HepG2 (cell line): Measurements from ENCODE around the gene SERINC2. TPM values are rescaled to one million over a fixed set of nuclear protein-coding genes. Genes with fewer than 3 reads are reported as not detected.

Experiments
- CEBPB ChIP-seq: IDR thresholded peaks from 2 replicates; pipeline ENCODE4 v1.6.1; 2011; ENCODE audit warnings: low read depth, low read length, improper control_type of control experiment, borderline replicate concordance
- CHCHD3 ChIP-seq: sonication (generic); formaldehyde crosslinking; IDR thresholded peaks from 2 replicates; pipeline ENCODE4 v1.8.0; 2022; ENCODE audit warnings: mild to moderate bottlenecking, missing genetic modification reagents, moderate library complexity
- FLYWCH1 ChIP-seq: sonication (generic); formaldehyde crosslinking; IDR thresholded peaks from 2 replicates; pipeline ENCODE4 v1.8.1; 2023; ENCODE audit warnings: mild to moderate bottlenecking, missing genetic modification reagents
- HOXA7 ChIP-seq: sonication (generic); formaldehyde crosslinking; IDR thresholded peaks from 2 replicates; pipeline ENCODE4 v1.8.1; 2022; ENCODE audit warnings: mild to moderate bottlenecking, missing genetic modification reagents, moderate library complexity
- HOXA9 ChIP-seq: sonication (generic); formaldehyde crosslinking; IDR thresholded peaks from 2 replicates; pipeline ENCODE4 v1.8.1; 2022; ENCODE audit warnings: missing genetic modification reagents, mild to moderate bottlenecking, moderate library complexity, borderline replicate concordance
- JARID2 ChIP-seq: sonication (generic); formaldehyde crosslinking; IDR thresholded peaks from 2 replicates; pipeline ENCODE4 v1.8.1; 2023; ENCODE audit warnings: missing genetic modification reagents, inconsistent platforms; ENCODE audit not compliant: insufficient replicate concordance
- KLF15 ChIP-seq: sonication (generic); formaldehyde crosslinking; IDR thresholded peaks from 2 replicates; pipeline ENCODE4 v1.8.1; 2023; ENCODE audit warnings: borderline replicate concordance, mild to moderate bottlenecking, inconsistent platforms, missing genetic modification reagents, mixed read lengths
- MTA1 ChIP-seq: sonication (generic); formaldehyde crosslinking; IDR thresholded peaks from 2 replicates; pipeline ENCODE4 v1.4.0; 2020; ENCODE audit warnings: missing genetic modification reagents, mild to moderate bottlenecking, borderline replicate concordance
- MTA3 ChIP-seq: sonication (generic); formaldehyde crosslinking; IDR thresholded peaks from 2 replicates; pipeline ENCODE4 v1.4.0; 2020; ENCODE audit warnings: missing genetic modification reagents
- PAX8 ChIP-seq: sonication (generic); formaldehyde crosslinking; IDR thresholded peaks from 2 replicates; pipeline ENCODE4 v1.8.0; 2022; ENCODE audit warnings: mild to moderate bottlenecking, missing genetic modification reagents, borderline replicate concordance
- SIX1 ChIP-seq: sonication (generic); formaldehyde crosslinking; IDR thresholded peaks from 2 replicates; pipeline ENCODE4 v1.4.0; 2020; ENCODE audit warnings: missing genetic modification reagents, borderline replicate concordance
- SNRNP70 ChIP-seq: fragments of 200-400 bp; formaldehyde crosslinking; IDR thresholded peaks from 2 replicates; pipeline ENCODE4 v1.6.1; 2017; ENCODE audit warnings: mild to moderate bottlenecking, low read depth, low read length, moderate library complexity
- SP5 ChIP-seq: IDR thresholded peaks from 2 replicates; pipeline ENCODE4 v1.6.1; 2016; ENCODE audit warnings: low read depth, borderline replicate concordance
- ZNF12 ChIP-seq: sonication (generic); formaldehyde crosslinking; IDR thresholded peaks from 2 replicates; pipeline ENCODE4 v1.5.0; 2020; ENCODE audit warnings: missing genetic modification reagents
- ZNF224 ChIP-seq: sonication (generic); formaldehyde crosslinking; IDR thresholded peaks from 2 replicates; pipeline ENCODE4 v1.5.0; 2020; ENCODE audit warnings: mild to moderate bottlenecking, missing genetic modification reagents
- ZNF615 ChIP-seq: sonication (generic); formaldehyde crosslinking; IDR thresholded peaks from 2 replicates; pipeline ENCODE4 v1.5.0; 2020; ENCODE audit warnings: mild to moderate bottlenecking, missing genetic modification reagents, borderline replicate concordance
- ZNF781 ChIP-seq: sonication (generic); formaldehyde crosslinking; IDR thresholded peaks from 2 replicates; pipeline ENCODE4 v1.5.1; 2020; ENCODE audit warnings: borderline replicate concordance, mild to moderate bottlenecking, missing genetic modification reagents; ENCODE audit errors: not compliant biosample characterization
- polyA plus RNA-seq, 8 experiments: library from polyadenylated mRNA; depleted of rRNA in 3 of 8; stranded (reverse) in 7 of 8; unstranded in 1 of 8; fragments of >200 nt; fragmentation: Illumina TruSeq in 4 of 8; extraction: Trizol in 4 of 8; gene quantifications; 2 replicates each; pipeline versions ENCODE4 v1.2.1 to v1.2.3, GENCODE V29; 2011 to 2016; ENCODE audit warnings: low read depth in 4 of 8, missing spikeins in 1 of 8, mixed read lengths in 1 of 8; ENCODE audit not compliant: insufficient read depth in 1 of 8
- total RNA-seq, 5 experiments: library from RNA; depleted of rRNA; stranded (reverse); fragments of >200 nt; fragmentation: Illumina TruSeq; extraction: Trizol; gene quantifications; 2 replicates each; pipeline ENCODE4 v1.2.3, GENCODE V29; 2016; ENCODE audit warnings: low read depth in 1 of 5
- TF ChIP-seq, protein P1 (sequence below): sonication (generic); formaldehyde crosslinking; IDR thresholded peaks from 2 replicates; pipeline ENCODE4 v1.8.1; 2023; ENCODE audit warnings: mild to moderate bottlenecking, moderate library complexity, missing genetic modification reagents
- TF ChIP-seq, protein P2 (sequence below): sonication (generic); formaldehyde crosslinking; conservative IDR thresholded peaks from 2 replicates; pipeline ENCODE4 v1.8.0; 2022; ENCODE audit warnings: low read depth, missing genetic modification reagents
- TF ChIP-seq, protein P3 (sequence below): sonication (generic); formaldehyde crosslinking; IDR thresholded peaks from 2 replicates; pipeline ENCODE4 v1.4.0; 2020; ENCODE audit warnings: missing genetic modification reagents
- TF ChIP-seq, protein P4 (sequence below): sonication (generic); formaldehyde crosslinking; IDR thresholded peaks from 2 replicates; pipeline ENCODE4 v1.4.0; 2020; ENCODE audit warnings: missing genetic modification reagents

Gene SERINC2
- total and polyA plus RNA-seq, 2 of the 13 experiments (the other 11 are each of a cell fraction or from before 2014, with no cell fraction given) = 4.8 to 126 TPM

DNA sequence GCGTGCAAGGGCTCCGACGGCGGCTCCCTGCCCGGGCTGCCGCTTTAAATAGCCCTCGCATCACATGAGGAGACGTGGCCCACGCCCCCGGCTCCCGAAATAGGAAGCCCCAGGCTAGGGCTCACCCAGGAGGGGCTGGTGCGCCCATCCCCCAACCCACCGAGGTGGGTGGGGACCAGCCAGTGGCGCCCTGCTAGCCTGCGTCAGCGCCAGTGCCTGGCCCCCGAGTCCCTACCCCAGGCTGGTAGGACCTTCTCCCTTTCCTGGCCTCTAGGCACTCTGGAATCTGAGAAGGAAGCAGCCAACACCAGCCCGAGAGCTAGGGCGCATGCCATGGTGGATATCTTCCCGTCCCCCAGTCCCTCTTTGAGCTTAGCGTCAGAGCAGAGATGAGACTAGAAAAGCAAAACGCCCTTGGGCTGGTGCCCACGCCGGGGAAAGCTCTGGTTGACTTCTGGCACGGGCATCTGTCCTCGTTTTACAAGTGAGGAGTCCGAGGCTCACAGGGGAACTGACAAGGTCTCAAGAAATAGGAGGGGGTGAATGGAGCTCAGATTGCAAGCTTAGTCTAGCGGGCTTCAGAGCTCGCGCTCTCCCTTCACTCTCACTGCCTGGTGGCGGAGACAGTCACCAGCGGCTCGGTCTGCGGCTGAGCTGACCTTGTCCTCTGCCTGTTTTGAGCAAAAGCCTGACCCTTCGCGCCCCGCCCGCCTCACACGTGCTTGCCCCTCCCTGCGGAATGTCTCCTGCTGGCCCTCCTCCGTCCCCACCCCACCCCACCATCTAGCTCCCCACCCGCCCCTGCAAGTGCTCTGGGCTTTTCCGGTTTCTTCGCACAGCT is 39.7 kb upstream of the SERINC2 start, which contains the start of gene FABP3 (continued):
- TF ChIP-seq KLF15 (no peak), MTA3 (no peak), PAX8 (CRISPR knock-in tag) (no peak), CHCHD3 (CRISPR knock-in tag) (no peak), SNRNP70 (no peak), HOXA9 (CRISPR knock-in tag) (no peak), CEBPB (no peak), FLYWCH1 (CRISPR knock-in tag) (no peak), ZNF615 (CRISPR knock-in tag) (no peak), JARID2 (no peak), SP5 (peak; percentile 57; the same call in 1 of the 2 replicates), ZNF224 (no peak), MTA1 (peak; percentile 7; the same call in 1 of the 2 replicates), ZNF781 (CRISPR knock-in tag) (no peak), HOXA7 (CRISPR knock-in tag) (no peak), SIX1 (CRISPR knock-in tag) (no peak), ZNF12 (no peak)
- TF ChIP-seq, protein P1, sequence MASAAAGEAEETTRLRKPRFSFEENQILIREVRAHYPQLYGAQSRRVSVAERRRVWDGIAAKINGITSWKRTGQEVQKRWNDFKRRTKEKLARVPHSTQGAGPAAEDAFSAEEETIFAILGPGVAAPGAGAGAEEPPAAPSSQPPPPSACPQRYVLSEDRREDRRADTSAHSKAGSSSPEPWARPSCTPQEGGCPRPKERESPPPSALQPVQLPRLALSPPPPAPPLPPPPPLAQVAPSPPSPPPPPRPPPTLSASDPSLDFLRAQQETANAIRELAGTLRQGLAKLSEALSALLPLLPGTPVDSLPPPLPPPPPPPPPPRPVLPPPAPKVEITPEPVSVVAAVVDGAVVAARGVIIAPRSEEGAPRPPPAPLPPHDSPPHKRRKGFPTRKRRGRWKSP = no peak
- TF ChIP-seq, protein P2, sequence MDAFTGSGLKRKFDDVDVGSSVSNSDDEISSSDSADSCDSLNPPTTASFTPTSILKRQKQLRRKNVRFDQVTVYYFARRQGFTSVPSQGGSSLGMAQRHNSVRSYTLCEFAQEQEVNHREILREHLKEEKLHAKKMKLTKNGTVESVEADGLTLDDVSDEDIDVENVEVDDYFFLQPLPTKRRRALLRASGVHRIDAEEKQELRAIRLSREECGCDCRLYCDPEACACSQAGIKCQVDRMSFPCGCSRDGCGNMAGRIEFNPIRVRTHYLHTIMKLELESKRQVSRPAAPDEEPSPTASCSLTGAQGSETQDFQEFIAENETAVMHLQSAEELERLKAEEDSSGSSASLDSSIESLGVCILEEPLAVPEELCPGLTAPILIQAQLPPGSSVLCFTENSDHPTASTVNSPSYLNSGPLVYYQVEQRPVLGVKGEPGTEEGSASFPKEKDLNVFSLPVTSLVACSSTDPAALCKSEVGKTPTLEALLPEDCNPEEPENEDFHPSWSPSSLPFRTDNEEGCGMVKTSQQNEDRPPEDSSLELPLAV (CRISPR knock-in tag) = no peak
- TF ChIP-seq, protein P3, sequence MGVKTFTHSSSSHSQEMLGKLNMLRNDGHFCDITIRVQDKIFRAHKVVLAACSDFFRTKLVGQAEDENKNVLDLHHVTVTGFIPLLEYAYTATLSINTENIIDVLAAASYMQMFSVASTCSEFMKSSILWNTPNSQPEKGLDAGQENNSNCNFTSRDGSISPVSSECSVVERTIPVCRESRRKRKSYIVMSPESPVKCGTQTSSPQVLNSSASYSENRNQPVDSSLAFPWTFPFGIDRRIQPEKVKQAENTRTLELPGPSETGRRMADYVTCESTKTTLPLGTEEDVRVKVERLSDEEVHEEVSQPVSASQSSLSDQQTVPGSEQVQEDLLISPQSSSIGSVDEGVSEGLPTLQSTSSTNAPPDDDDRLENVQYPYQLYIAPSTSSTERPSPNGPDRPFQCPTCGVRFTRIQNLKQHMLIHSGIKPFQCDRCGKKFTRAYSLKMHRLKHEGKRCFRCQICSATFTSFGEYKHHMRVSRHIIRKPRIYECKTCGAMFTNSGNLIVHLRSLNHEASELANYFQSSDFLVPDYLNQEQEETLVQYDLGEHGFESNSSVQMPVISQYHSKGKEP (CRISPR knock-in tag) = no peak
- TF ChIP-seq, protein P4, sequence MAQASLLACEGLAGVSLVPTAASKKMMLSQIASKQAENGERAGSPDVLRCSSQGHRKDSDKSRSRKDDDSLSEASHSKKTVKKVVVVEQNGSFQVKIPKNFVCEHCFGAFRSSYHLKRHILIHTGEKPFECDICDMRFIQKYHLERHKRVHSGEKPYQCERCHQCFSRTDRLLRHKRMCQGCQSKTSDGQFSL (CRISPR knock-in tag) = no peak
